AG20443 (cell line): ENCODE measurements around the gene SH3TC1.

Source experiments
- DNase-seq: peaks from one replicate; pipeline ENCODE4 v3.0.0; 2012; ENCODE audit warnings: low spot score, mixed read lengths

SH3TC1 gene

GRCh38 chr4:8164194-8164565 is 34.9 kb upstream of the SH3TC1 start:
- DNase-seq = no peak

DNA sequence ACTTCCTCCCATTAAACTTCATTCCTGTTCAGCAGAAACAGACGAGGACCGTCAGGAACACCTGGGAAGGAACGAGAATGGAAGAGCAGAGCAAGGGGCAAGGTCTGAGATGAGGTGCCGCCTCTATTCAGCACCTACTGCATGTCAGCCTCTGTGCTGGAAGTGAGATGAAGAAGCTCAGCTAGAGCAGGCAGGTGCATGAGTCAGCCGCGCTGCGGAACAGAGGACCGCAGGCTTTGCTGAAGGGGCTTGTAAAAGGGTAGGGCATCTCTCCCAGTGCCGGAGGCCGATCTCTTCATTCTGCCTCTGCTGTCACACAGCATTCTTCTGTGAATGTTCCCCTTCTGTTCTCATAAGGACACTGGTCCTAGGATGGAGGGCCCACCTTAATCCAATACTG is 34.4 kb upstream of the SH3TC1 start:
- no peak for DNase-seq

DNA sequence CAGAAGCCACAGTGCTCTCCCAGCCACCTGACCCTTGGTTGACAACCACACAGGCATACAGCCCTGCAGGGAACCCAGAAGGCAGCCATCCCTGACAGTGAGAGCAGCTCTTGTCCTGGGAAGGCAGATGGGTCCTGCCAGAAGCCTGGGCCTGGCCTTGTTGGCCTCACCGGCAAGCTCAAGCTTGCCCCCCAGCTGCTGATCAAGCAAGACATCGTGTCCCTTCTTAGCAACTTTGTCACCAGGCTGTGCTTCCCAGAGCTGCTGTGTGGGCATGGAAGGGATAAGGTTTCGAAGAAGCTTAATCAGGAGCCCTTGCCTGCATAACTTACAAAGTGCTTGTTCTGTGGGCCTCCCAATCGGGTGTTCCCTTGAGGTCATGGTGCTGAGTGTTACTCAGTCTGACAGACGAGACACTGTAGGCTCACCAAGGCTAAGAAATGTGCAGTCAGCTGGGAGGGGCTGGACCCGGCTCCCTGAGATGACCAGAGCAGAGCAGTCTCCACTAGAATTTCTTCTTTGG is 33.7 kb upstream of the SH3TC1 start:
- DNase-seq = no peak

DNA sequence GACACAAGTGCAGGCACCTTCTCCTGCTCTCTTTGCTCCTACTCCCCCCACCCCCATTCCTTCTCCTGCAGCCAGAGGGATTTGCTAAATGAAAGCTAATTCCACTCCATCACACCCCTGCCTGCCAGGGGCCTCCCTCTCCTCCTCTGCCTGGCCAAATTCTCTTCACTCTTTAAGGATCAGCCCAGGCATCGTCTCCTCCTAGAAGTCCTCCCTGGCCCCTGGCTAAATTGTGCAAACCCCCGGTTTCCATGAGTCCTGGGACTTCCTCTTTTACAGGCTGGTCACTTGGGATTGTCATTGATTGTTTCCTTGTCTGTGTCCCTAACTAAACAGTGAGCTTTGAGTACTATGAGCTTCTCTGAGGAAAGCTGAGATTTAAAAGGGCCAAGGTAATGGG is 31.8 kb upstream of the SH3TC1 start:
- no peak for DNase-seq

DNA sequence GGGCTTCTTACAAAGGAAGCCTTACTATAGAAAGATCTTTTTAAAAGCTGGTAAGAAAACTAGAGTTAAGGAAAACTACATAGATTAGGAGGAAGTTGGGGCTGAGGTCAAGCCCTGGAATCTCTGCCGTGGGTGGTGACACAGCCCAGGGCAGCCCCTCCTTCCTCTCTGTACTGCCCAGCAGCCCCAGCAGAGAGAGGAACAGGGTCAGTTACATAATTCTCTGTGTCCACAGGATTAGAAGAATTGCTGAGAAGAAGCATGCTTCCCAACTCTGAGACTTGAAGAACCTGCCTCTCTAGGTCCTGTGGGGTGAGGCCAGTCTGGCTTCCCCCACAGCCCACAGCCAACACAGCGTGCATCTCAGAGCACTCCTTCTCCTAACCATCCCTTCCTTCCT is 31.3 kb upstream of the SH3TC1 start:
- no peak for DNase-seq

DNA sequence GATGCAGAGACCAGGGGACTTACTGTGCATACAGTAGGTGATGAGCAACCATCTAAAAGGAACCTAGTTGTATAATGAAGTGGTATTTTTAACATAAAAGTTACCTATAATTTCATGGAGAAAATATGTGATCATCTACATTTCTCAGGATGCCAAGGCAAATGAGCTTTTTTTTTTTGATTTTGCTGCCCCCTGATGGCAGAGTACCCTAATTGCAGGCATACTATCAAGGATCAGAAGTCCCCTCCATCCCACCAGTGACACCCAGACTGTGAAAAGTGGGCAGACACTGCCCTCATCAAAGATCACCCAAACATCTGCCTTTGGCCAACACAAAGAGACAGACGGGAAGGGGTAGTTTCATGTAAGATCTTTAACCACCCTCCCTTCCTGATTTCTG is 30.9 kb upstream of the SH3TC1 start:
- no peak for DNase-seq

GRCh38 chr4:8168832-8169598 is 30.1 kb upstream of the SH3TC1 start:
- DNase-seq = no peak

DNA sequence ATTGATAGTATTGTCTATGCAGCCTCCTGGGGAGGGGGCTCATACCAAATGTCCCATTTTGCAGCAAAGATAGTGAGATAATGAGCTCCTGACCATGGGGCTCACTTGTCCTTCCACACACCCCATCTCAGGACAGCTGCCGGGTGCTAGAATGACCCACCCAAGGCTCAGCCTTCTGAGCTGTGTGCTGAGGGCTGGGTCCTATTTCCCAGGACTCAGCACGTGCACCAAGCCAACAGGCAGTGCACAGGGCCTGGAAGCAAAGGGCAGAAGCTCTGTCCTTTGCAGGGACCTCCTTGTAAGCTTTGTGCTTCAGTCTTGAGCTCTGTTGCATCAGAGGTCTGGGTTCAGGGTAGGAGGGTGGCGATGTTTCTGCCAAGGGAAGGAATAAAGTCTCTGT is 29.3 kb upstream of the SH3TC1 start:
- DNase-seq = no peak

GRCh38 chr4:8170341-8170740 is 28.7 kb upstream of the SH3TC1 start:
- DNase-seq = no peak

DNA sequence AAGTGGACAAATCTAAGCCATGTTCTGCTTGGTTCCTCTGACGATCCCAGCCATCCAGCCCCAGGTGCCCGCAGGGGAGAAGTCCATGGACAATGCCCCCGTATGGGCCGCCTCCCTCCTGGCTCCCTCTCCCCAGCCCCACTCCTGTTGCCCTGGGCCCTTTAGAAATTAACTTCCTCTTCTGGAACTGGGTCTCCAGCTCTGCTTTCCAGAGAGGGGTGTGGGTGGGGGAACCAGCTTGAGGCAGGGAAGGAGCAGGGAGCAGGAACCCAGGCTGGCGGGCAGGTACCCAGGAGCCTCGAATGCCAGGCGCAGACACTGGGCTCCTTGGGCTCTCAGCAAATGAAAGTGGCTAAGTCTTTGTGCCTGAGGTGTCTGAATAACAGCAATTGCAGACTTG is 27.8 kb upstream of the SH3TC1 start:
- DNase-seq = no peak

GRCh38 chr4:8171984-8172924 is 26.8 kb upstream of the SH3TC1 start:
- no peak for DNase-seq

DNA sequence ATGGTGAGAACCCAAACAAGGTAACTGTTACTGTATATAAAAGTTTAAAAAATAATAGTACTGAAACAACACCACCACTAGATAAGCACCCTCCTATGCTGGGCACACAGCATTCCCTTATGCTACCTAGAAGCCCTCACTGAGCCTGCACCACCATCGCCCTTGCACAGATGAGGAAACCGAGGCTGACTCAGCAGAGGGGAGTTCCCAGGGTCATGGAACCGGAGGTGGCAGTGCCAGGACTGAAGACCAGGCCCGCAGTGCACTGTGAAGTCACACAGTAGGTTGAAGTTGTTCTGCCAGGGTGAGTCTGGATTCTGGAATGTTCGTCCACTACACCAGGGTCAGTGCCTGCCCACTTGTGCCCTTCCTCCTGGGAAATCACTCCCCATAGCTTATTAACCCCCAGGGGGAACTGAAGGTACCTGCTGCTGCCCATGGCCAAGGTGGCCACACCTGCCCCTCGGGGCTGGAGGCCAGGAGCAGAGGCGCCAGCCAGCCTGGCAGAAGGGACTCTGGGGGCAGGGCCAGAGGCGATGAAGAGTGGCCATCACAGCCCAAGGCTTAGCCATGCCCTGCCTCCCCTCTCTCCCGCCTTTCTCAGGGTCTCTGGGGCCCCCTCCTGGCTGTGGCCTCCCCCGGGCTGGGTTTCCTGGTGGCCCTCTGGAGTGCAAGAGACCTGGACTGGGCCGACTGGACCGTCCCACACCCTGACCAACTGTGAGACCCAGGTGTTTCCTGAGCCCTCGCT is 25.4 kb upstream of the SH3TC1 start:
- no peak for DNase-seq

DNA sequence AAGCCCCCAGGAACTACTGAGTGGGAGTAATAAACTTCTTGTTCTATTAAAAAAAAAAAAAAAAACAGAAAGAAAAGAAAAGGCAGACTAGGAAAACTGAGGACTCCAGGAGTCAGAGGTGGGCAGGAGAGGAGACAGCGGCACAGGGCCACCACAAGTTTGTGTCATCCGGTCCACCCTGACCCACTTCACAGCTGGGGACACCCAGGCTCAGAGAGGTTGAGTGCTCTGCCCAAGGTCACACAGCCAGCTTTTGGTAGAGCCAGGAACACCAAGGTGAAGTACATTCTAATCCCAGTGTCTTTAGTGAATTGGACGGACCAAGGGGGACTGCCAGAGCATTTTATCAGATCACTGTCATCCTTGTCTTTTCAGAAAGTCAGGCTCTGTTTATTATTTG is 24.1 kb upstream of the SH3TC1 start:
- DNase-seq = no peak

DNA sequence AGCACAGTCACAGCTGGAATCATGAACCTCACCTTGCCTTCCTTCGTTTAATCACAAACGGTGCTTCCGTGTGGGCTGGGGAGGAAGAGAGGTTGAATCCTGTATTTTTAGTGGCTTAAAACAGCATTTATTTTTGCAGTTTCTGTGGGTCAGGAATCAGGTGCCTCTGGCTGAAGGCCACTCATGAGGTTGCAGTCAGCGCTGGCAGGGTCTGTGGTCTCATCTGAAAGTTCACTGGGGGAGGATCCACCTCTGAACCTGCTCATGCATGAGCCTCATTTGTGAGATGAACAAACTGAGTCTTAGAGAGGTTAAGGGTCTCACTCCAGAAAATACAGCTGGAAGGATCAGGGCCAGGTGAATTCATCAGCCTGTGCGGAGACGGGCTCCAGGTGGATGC is 23.4 kb upstream of the SH3TC1 start:
- no peak for DNase-seq

DNA sequence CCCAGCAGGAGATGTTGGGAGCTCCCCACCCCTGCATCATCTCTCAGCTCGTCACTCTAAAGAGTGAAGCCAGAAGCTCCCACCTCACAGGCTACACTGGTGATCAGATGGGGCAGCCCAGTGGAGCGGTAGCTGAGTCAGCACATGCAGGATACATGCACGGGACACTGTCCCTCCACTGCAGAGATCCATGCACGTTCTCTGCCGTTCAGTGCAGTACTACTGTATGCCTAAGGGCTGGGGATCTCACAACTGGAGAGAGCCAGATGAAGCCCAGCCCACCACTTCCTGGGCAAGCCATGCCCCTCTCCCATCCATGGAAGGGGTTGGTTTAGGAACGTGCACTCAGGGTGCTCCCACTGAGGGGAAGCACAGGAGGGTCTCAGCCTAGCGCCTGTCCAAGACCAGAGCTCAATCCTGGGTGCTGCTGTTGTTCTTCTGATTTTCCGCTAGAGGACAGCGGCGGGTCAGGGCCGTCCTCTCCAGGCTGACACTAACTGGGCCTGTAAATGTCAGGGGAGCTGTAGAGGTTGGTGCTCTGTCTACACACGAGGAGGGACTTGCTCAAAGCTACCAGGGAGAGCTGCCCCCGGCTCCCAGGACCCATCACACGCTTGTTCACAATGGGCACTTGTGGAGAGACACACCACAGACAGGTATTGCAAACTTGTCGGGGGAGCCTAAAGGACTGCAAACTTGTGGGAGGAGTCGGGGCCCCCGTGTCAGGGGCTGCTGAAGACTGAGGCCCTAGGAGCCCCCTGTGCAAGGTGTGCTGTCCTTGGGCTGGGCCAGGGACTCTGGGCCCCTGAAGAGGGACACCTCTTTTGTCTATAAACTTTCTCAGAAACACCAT is 22.3 kb upstream of the SH3TC1 start:
- DNase-seq = peak; percentile 83

DNA sequence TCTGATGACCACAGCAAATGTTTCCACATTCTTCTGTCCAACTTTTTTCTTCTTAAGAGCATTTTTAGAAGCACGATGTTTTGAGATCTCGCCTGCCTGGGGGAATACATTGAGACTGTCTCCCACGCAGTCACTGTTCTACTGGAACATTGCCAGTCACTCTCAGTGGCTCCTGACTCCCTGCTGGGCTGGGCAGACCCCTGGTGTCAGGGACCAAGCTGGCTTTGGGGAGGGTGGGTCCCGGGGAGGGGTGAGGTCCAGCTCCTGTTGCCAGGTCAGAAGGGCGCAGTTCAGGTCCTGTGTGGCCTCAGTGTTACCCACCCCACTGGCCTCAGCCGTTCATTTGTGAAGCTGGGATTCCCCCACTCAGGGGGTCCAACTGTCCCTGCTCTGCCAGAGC is 21.5 kb upstream of the SH3TC1 start:
- DNase-seq = no peak

GRCh38 chr4:8177956-8178355 is 21.1 kb upstream of the SH3TC1 start:
- no peak for DNase-seq

DNA sequence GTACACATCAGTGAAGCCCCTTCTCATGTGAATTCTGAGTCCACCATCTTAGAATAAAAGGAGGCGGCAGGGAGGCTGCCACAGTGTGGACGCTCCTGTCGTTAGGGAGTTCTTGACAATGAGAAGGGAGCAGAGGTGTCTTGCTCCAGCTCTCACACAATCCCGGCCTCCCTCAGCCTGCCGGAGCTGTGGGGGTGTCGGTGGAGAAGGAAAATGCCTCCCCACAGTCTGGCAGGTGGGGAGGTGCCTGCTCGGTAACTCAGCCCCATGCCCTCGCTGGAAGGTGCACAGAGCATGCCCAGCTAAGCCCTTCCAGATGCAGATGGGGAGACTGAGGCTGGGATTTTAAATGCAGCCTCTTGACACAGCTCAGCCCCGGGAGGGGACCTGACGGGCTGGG is 20.0 kb upstream of the SH3TC1 start:
- no peak for DNase-seq

GRCh38 chr4:8179771-8180170 is 19.3 kb upstream of the SH3TC1 start:
- DNase-seq = no peak

GRCh38 chr4:8180310-8181093 is 18.6 kb upstream of the SH3TC1 start:
- DNase-seq = no peak

DNA sequence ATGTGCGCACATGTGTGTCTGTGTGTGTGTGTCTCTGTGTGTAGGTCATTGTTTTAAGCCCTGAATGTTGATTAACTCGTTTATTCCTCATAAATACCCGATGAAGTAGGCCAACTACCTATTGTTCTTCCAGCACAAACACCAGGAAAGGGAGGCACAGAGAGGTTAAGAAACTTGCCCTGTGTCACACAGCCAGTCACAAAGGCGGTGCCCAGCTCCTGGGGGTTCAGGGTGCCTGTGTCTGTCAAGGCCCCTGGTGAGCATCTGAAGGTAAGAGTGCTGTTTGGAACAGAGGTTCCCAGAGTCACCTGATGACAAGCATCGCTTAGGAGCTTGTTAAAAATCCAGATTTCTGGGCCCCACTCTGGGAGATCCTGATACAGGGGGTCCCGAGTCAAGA is 18.0 kb upstream of the SH3TC1 start:
- no peak for DNase-seq
